ENCODE data around the gene STUM. TPM values are rescaled to one million over a fixed set of nuclear protein-coding genes. Genes with fewer than 3 reads are reported as not detected.

Gene STUM
- total RNA-seq, 1 donor from 2014 or later, result 6.4 TPM

GRCh38 chr1:226606311-226607267, 58.0 kb downstream of the STUM start:
- no peak for DNase-seq (ENCODE audit: extremely low spot score in 2 of 2)
- Histone ChIP-seq H3K4me3 (no peak overlapping the region), H3K9me3 (no peaks in the 10 kb centered on the region), H3K36me3 (no peaks in the 10 kb centered on the region), H3K27me3 (no peaks in the 10 kb centered on the region), H3K4me1 (peaks cover 55% of the 10 kb centered on the region), H3K27ac (peak overlapping the region; percentile 90)
- intact Hi-C loops (cut with DNase I), result loop anchor here (5.0 kb wide), 1 partner anchor 59 kb away; the partner anchor contains the start of gene STUM
- no peak for TF ChIP-seq POLR2A (IDR thresholded peaks at IDR 0.05)
- TF ChIP-seq CTCF (IDR thresholded peaks at IDR 0.05), result no peak
- no peak for TF ChIP-seq POLR2AphosphoS5 (IDR thresholded peaks at IDR 0.05; ENCODE audit: insufficient read depth in 1 of 2, low read depth in 1 of 2)

DNA sequence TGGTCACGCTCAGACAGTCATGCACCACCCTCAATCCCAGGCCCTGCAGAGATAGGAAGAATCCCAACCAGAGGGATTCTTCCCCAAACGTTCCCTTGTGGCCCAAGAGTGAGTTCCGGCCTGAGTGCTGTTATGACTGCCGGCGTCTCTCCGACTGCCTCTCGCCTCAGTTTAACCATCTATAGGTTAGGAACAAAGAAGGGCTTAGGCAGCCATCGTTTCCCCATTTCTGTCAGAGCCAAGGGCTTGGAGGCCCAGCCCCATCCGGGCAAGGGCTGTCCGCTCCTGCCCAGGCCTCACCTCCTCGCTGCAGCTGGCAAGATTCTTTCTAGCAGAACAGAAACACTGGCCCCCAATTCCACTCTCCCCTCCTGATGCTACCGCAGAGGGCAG, 58.7 kb downstream of the STUM start:
- Histone ChIP-seq H3K27me3 (no peaks in the 10 kb centered on the region), H3K36me3 (no peaks in the 10 kb centered on the region), H3K9me3 (no peaks in the 10 kb centered on the region), H3K27ac (peak overlapping the region; percentile 90), H3K4me1 (peaks cover 48% of the 10 kb centered on the region), H3K4me3 (no peak overlapping the region)
- DNase-seq (ENCODE audit: extremely low spot score in 2 of 2), result no peak
- TF ChIP-seq POLR2A (IDR thresholded peaks at IDR 0.05), result no peak
- no peak for TF ChIP-seq POLR2AphosphoS5 (IDR thresholded peaks at IDR 0.05; ENCODE audit: insufficient read depth in 1 of 2, low read depth in 1 of 2)
- no peak for TF ChIP-seq CTCF (IDR thresholded peaks at IDR 0.05)
- intact Hi-C loops (cut with DNase I), result loop anchor here (5.0 kb wide), 1 partner anchor 60 kb away; the partner anchor contains the start of gene STUM

GRCh38 chr1:226607821-226608220, 59.3 kb downstream of the STUM start:
- no peaks in the 10 kb centered on the region for H3K27me3 ChIP-seq
- intact Hi-C loops (cut with DNase I), result loop anchor here (5.0 kb wide), 1 partner anchor 61 kb away; the partner anchor contains the start of gene STUM
- TF ChIP-seq CTCF (IDR thresholded peaks at IDR 0.05) (no peak), POLR2AphosphoS5 (IDR thresholded peaks at IDR 0.05; ENCODE audit: insufficient read depth in 1 of 2, low read depth in 1 of 2) (no peak), POLR2A (IDR thresholded peaks at IDR 0.05) (no peak)
- peaks cover 42% of the 10 kb centered on the region for H3K4me1 ChIP-seq
- H3K9me3 ChIP-seq, result no peaks in the 10 kb centered on the region
- H3K36me3 ChIP-seq, result no peaks in the 10 kb centered on the region
- no peak overlapping the region for H3K27ac ChIP-seq
- H3K4me3 ChIP-seq, result no peak overlapping the region
- no peak for DNase-seq (ENCODE audit: extremely low spot score in 2 of 2)

GRCh38 chr1:226608699-226609505, 60.3 kb downstream of the STUM start:
- Histone ChIP-seq H3K9me3 (no peaks in the 10 kb centered on the region), H3K27me3 (no peaks in the 10 kb centered on the region), H3K36me3 (no peaks in the 10 kb centered on the region), H3K4me1 (peaks cover 31% of the 10 kb centered on the region), H3K27ac (no peak overlapping the region), H3K4me3 (peak overlapping the region in 1 of 2 donors; percentile 2)
- DNase-seq (ENCODE audit: extremely low spot score in 2 of 2), result no peak
- TF ChIP-seq POLR2AphosphoS5 (IDR thresholded peaks at IDR 0.05; ENCODE audit: insufficient read depth in 1 of 2, low read depth in 1 of 2), result no peak
- peak; percentile 17 to 72 (median 66) for TF ChIP-seq CTCF (IDR thresholded peaks at IDR 0.05)
- intact Hi-C loops (cut with DNase I), result loop anchor here (5.0 kb wide), 1 partner anchor 62 kb away; the partner anchor contains the start of gene STUM
